Kidney (tissue), 14 donors: ENCODE measurements around the gene ASB9. TPM values are rescaled to one million over a fixed set of nuclear protein-coding genes. Genes with fewer than 3 reads are reported as not detected.
"Not testable (repeated sequence)": the region's sequence is repeated elsewhere in the genome, so short reads cannot be mapped to it uniquely, and the experiment has no call there.

Source experiments
- DNase-seq, 5 donors: peaks; one replicate each; pipeline ENCODE4 v3.0.0-alpha.2; 2013 to 2020
- FAIRE-seq: peaks from 2 replicates; lab custom pipeline; 2012; peaks lifted over from hg19 to GRCh38; lab: Jason Lieb, UNC
- H3K27ac ChIP-seq, 2 donors: one replicate each; pipeline ENCODE4 v1.7.0; 2013; ENCODE audit warnings: low read depth in 2 of 2, low read length in 2 of 2, inconsistent platforms in 1 of 2
- H3K27me3 ChIP-seq: one replicate; pipeline ENCODE4 v1.7.1; 2013; ENCODE audit warnings: low read length, inconsistent platforms; ENCODE audit not compliant: control insufficient read depth, insufficient read depth
- H3K36me3 ChIP-seq, 3 donors: one replicate each; pipeline versions ENCODE4 v1.7.0 to v1.7.1; 2013; ENCODE audit warnings: low read length in 3 of 3, control low read depth in 1 of 3, inconsistent platforms in 1 of 3; ENCODE audit not compliant: insufficient read depth in 3 of 3, control insufficient read depth in 2 of 3
- H3K4me1 ChIP-seq, 3 donors: one replicate each; pipeline versions ENCODE4 v1.7.0 to v1.7.1; 2013; ENCODE audit warnings: low read length in 3 of 3, inconsistent platforms in 1 of 3, low read depth in 1 of 3; ENCODE audit not compliant: control insufficient read depth in 2 of 3, insufficient read depth in 2 of 3
- H3K4me3 ChIP-seq, 3 donors: one replicate each; pipeline versions ENCODE4 v1.7.0 to v1.8.1; 2013; ENCODE audit warnings: low read length in 3 of 3, control low read depth in 1 of 3, inconsistent platforms in 1 of 3
- H3K9ac ChIP-seq, 3 donors: one replicate each; pipeline versions ENCODE4 v1.7.0 to v1.7.1; 2013; ENCODE audit warnings: low read length in 3 of 3, control low read depth in 1 of 3, inconsistent platforms in 1 of 3
- H3K9me3 ChIP-seq, 3 donors: one replicate each; pipeline versions ENCODE4 v1.7.0 to v1.7.1; 2013; ENCODE audit warnings: low read length in 3 of 3, control low read depth in 1 of 3, inconsistent platforms in 1 of 3; ENCODE audit not compliant: control insufficient read depth in 2 of 3, insufficient read depth in 1 of 3
- intact Hi-C: fragments of 100-400 bp; cut with DNase I; formaldehyde crosslinking; loops from one replicate; pipeline ENCODE4 v1.11.1; 2022
- polyA plus RNA-seq: library from polyadenylated mRNA; stranded (reverse); fragments of 350-450 nt; fragmentation: Illumina TruSeq; extraction: RNeasy Lipid Tissue Mini Kit (QIAGEN cat#74804); gene quantifications from one replicate; pipeline ENCODE4 v1.2.3, GENCODE V29; 2014; ENCODE audit warnings: low read depth, low replicate concordance; ENCODE audit not compliant: insufficient read depth
- total RNA-seq: library from RNA; stranded (reverse); fragmentation: NEBNext Ultra II Directional; extraction: Animal tissue kit (Norgen Biotek cat#: 25700); gene quantifications from one replicate; pipeline ENCODE4 v1.2.1, GENCODE V29; 2021
- TF ChIP-seq, protein P1 (sequence below): IDR thresholded peaks from 3 replicates; pipeline ENCODE4 v1.5.1; 2012; ENCODE audit warnings: mild to moderate bottlenecking, moderate library complexity, borderline replicate concordance; ENCODE audit not compliant: insufficient read depth; ENCODE audit errors: extremely low read depth
- donor health status: control.
- donor health status: control.
- donor health status: control.
- donor health status: control.
- donor health status: control.
- donor health status: DM: yes; HTN: yes; CAD: no.
- donor health status: Normal renal cell carcinoma (clear cell type).

ASB9 gene
- total and polyA plus RNA-seq, 2 donors from 2014 or later, result 2.6 to 15.7 TPM

DNA sequence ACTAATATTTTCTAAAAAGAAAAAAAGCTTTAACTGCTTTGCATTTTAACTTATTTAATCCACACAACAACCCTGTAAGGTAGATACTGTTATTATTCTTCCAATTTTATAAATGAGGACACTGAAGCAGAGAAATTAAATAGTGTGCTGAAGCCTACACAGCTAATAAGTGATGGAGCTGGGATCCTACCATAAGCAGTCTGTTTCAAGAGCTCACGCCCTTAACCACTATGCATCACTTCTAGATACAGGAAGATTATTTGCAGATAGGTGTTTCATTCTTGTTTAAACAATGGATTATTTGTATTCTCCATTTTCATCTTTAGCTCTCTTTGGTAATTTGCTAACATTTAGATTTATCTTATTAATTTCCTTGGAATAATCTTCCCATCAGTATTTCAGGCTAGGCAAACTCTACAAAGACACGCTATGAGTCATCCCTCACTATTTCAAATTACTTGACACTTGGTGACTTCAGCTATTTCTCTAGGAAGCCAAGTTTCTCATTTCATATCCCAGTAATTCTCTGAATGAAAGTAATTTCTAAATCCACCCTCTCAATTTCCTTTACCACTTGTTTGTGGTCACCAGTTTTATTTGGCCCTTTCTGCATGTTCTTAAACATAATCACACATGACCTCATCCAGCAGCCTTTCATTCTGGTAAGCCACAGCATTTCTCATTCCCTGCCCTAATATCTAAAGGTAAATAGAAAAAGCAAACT lies 67.3 kb downstream of the ASB9 start:
- Histone ChIP-seq H3K27me3 (peaks cover 3% of the 10 kb centered on the region), H3K9me3 (no peaks in the 10 kb centered on the region), H3K4me3 (no peak overlapping the region), H3K27ac (no peak overlapping the region), H3K4me1 (no peaks in the 10 kb centered on the region), H3K9ac (no peak overlapping the region), H3K36me3 (no peaks in the 10 kb centered on the region)
- TF ChIP-seq, protein P1, sequence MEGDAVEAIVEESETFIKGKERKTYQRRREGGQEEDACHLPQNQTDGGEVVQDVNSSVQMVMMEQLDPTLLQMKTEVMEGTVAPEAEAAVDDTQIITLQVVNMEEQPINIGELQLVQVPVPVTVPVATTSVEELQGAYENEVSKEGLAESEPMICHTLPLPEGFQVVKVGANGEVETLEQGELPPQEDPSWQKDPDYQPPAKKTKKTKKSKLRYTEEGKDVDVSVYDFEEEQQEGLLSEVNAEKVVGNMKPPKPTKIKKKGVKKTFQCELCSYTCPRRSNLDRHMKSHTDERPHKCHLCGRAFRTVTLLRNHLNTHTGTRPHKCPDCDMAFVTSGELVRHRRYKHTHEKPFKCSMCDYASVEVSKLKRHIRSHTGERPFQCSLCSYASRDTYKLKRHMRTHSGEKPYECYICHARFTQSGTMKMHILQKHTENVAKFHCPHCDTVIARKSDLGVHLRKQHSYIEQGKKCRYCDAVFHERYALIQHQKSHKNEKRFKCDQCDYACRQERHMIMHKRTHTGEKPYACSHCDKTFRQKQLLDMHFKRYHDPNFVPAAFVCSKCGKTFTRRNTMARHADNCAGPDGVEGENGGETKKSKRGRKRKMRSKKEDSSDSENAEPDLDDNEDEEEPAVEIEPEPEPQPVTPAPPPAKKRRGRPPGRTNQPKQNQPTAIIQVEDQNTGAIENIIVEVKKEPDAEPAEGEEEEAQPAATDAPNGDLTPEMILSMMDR, result no peak
- FAIRE-seq, result no peak
- DNase-seq, result no peak
- intact Hi-C loops, result no loop called here

DNA sequence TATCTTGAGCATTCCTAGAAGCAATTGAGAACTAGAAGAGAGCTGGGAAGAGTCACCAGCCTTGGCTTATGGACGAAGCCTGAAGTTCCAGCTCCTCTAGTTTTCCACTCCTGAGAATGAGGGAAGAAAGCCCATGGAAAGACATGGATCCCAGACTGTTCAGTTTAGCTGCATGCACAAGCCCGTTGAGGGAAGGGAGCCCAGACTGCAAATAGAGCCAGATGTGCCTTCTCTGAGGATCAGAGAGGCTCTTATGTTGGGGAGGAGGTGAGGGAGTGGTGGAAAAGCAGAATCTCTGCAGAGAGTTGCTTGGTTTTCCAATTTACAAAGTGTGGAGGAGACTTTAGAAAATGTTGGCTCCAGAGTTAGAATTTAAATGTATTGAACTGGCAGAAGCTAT lies 69.0 kb downstream of the ASB9 start:
- intact Hi-C loops, result no loop called here

DNA sequence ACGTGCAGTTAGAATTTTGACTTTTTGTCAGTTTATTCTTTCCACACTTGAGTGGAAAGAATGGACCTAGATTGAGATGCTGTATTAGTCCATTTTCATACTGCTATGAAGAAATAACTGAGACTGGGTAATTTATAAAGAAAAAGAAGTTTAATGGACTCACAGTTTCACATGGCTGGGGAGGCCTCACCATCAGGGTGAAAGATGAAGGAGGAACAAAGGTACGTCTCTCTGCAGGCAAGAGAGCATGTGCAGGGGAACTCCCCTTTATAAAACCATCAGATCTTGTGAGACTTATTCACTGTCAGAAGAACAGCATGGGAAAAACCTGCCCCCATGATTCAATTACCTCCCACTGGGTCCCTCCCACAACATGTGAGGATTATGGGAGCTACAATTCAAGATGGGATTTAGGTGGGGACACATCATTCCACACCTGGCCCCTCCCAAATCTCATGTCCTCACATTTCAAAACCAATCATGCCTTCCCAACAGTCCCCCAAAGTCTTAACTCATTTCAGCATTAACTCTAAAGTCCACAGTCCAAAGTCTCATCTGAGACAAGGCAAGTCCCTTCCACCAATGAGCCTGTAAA lies 71.2 kb downstream of the ASB9 start:
- intact Hi-C loops, FAIRE-seq, H3K27me3 ChIP-seq: not testable (repeated sequence)

More for the DNA sequence above, 69.0 kb downstream of the ASB9 start:
- FAIRE-seq (no peak), DNase-seq (no peak)
- Histone ChIP-seq H3K9me3 (no peaks in the 10 kb centered on the region), H3K36me3 (no peaks in the 10 kb centered on the region), H3K27ac (no peak overlapping the region), H3K4me1 (no peaks in the 10 kb centered on the region), H3K9ac (no peak overlapping the region), H3K27me3 (peaks cover 3% of the 10 kb centered on the region), H3K4me3 (no peak overlapping the region)
- TF ChIP-seq, protein P1, result no peak

DNA sequence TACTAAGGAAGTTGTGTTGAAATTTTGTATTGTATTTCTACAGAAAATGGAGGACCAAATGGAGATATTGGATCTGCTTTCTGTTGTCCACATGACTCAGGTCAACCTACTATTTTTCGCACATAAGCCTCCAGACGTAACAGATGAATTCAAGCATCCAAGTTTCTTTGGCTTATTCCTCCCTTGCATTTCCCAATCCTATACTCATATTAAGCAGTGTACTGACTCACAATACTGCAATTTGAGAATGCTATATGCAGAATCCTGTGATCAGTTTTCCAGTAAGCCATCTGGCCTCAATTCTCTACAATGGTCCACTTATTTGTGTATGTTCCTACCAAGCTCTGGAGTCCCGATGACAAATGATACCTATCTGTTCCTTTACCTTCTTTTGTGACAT lies 75.7 kb downstream of the ASB9 start:
- intact Hi-C loops, result no loop called here
- Histone ChIP-seq H3K4me1 (no peaks in the 10 kb centered on the region), H3K27ac (no peak overlapping the region), H3K9ac (no peak overlapping the region), H3K4me3 (no peak overlapping the region), H3K36me3 (no peaks in the 10 kb centered on the region), H3K27me3 (peaks cover 5% of the 10 kb centered on the region), H3K9me3 (no peaks in the 10 kb centered on the region)
- TF ChIP-seq, protein P1, result no peak
- FAIRE-seq (no peak), DNase-seq (no peak)

More for the DNA sequence above, 71.2 kb downstream of the ASB9 start:
- not testable (repeated sequence) for H3K4me3 ChIP-seq, H3K36me3 ChIP-seq, H3K27ac ChIP-seq, DNase-seq, H3K4me1 ChIP-seq, H3K9ac ChIP-seq, H3K9me3 ChIP-seq
